ENCODE data around the gene PREX1.

PREX1 gene

GRCh38 chr20:48750941-48751635, 76.7 kb downstream of the PREX1 start:
- Histone ChIP-seq H3K27me3 (ENCODE audit: insufficient read depth, poor library complexity, severe bottlenecking) (no peaks in the 10 kb centered on the region), H3K4me3 (replicated peaks; ENCODE audit: insufficient read depth, low read length) (no peak overlapping the region), H3K27ac (replicated peaks) (peak overlapping the region; percentile 82)
- DNase-seq (ENCODE audit: low read depth in 1 of 2, low spot score in 1 of 2) = peak; percentile 79 to 93
- peak; percentile 78 for TF ChIP-seq GABPA (IDR thresholded peaks at IDR 0.05; ENCODE audit: low read depth)
- no peak for TF ChIP-seq CTCF (IDR thresholded peaks at IDR 0.05; ENCODE audit: insufficient read depth, low read length)
- TF ChIP-seq REST (IDR thresholded peaks at IDR 0.05; ENCODE audit: insufficient replicate concordance, low read depth) = no peak
- peak; percentile 77; the same call in 1 of the 2 replicates for TF ChIP-seq SPI1 (IDR thresholded peaks at IDR 0.05; ENCODE audit: borderline replicate concordance, low read depth)
- peak; percentile 75 for TF ChIP-seq POLR2AphosphoS5 (IDR thresholded peaks at IDR 0.05; ENCODE audit: low read depth)

GRCh38 chr20:48750376-48750775, 77.4 kb downstream of the PREX1 start:
- peak overlapping the region; percentile 82; the same call in 1 of the 2 replicates for H3K27ac ChIP-seq (replicated peaks)
- no peak for DNase-seq (ENCODE audit: low read depth in 1 of 2, low spot score in 1 of 2)
- H3K27me3 ChIP-seq (ENCODE audit: insufficient read depth, poor library complexity, severe bottlenecking) = no peaks in the 10 kb centered on the region
- H3K4me3 ChIP-seq (replicated peaks; ENCODE audit: insufficient read depth, low read length) = no peak overlapping the region
- TF ChIP-seq POLR2AphosphoS5 (IDR thresholded peaks at IDR 0.05; ENCODE audit: low read depth) = no peak
- no peak for TF ChIP-seq GABPA (IDR thresholded peaks at IDR 0.05; ENCODE audit: low read depth)
- no peak for TF ChIP-seq REST (IDR thresholded peaks at IDR 0.05; ENCODE audit: insufficient replicate concordance, low read depth)
- no peak for TF ChIP-seq CTCF (IDR thresholded peaks at IDR 0.05; ENCODE audit: insufficient read depth, low read length)
- TF ChIP-seq SPI1 (IDR thresholded peaks at IDR 0.05; ENCODE audit: borderline replicate concordance, low read depth) = no peak

- DNase-seq (ENCODE audit: low read depth in 1 of 2, low spot score in 1 of 2) = no peak
- Histone ChIP-seq H3K4me3 (replicated peaks; ENCODE audit: insufficient read depth, low read length) (no peak overlapping the region), H3K27me3 (ENCODE audit: insufficient read depth, poor library complexity, severe bottlenecking) (no peaks in the 10 kb centered on the region), H3K27ac (replicated peaks) (no peak overlapping the region)
- no peak for TF ChIP-seq POLR2AphosphoS5 (IDR thresholded peaks at IDR 0.05; ENCODE audit: low read depth)
- no peak for TF ChIP-seq GABPA (IDR thresholded peaks at IDR 0.05; ENCODE audit: low read depth)
Observed at GRCh38 chr20:48749437-48749836, 78.4 kb downstream of the PREX1 start.

GRCh38 chr20:48748556-48748955, 79.2 kb downstream of the PREX1 start:
- TF ChIP-seq SPI1 (IDR thresholded peaks at IDR 0.05; ENCODE audit: borderline replicate concordance, low read depth) (no peak), GABPA (IDR thresholded peaks at IDR 0.05; ENCODE audit: low read depth) (no peak), POLR2AphosphoS5 (IDR thresholded peaks at IDR 0.05; ENCODE audit: low read depth) (no peak), REST (IDR thresholded peaks at IDR 0.05; ENCODE audit: insufficient replicate concordance, low read depth) (no peak), CTCF (IDR thresholded peaks at IDR 0.05; ENCODE audit: insufficient read depth, low read length) (no peak)
- no peak for DNase-seq (ENCODE audit: low read depth in 1 of 2, low spot score in 1 of 2)
- Histone ChIP-seq H3K4me3 (replicated peaks; ENCODE audit: insufficient read depth, low read length) (no peak overlapping the region), H3K27ac (replicated peaks) (no peak overlapping the region), H3K27me3 (ENCODE audit: insufficient read depth, poor library complexity, severe bottlenecking) (no peaks in the 10 kb centered on the region)

All from HL-60 (cell line).